ENCODE results near the gene MAP2K7.

The MAP2K7 gene

GRCh38 chr19:7867092-7867844 is 36.4 kb upstream of the MAP2K7 start:
- DNase-seq, result no peak

- DNase-seq, result no peak
Measured at GRCh38 chr19:7868326-7868670, 35.4 kb upstream of the MAP2K7 start.

DNA sequence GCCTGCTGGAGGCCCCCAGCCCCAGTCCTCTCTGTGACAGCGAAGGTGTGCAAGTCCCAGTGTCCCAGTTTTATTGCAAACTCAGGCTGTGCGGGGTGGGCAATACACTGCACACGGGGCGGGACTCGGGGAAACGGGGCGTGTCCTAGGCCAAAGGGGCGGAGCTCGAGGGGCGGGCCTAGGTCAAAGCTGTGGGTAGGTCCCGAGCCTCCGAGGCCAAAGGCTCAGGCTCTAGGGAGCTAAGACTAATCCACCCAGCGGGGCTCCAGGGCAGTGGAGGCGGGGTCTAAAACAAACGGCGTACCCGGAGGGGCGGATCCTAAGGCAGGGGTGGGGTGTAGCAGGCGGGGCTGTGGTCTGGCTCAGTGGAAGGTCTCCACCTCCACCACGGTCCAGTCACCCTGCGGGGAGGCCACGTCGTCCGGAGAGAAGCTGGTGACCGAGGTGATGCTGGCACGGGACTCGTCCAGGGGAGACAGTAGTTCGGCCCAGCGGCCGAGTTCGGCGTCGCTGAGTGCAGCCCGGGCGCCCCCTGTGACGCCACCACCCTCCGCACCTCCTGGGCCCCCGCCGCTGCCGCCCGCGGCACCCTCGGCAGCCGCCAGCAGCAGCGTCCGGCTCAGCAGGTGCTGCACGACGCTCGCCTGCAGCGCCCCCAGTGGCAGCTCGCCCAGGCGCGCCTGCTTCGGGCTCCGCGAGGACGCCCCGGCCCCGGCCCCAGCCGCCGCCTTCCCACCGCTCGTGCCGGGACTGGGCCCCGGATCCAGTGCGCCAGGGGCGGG is 34.8 kb upstream of the MAP2K7 start:
- DNase-seq, result peak; percentile 86

- peak; percentile 81 for DNase-seq
Measured at GRCh38 chr19:7869453-7869909, 34.2 kb upstream of the MAP2K7 start.

GRCh38 chr19:7869910-7870511 is 33.7 kb upstream of the MAP2K7 start:
- peak; percentile 57 for DNase-seq

DNA sequence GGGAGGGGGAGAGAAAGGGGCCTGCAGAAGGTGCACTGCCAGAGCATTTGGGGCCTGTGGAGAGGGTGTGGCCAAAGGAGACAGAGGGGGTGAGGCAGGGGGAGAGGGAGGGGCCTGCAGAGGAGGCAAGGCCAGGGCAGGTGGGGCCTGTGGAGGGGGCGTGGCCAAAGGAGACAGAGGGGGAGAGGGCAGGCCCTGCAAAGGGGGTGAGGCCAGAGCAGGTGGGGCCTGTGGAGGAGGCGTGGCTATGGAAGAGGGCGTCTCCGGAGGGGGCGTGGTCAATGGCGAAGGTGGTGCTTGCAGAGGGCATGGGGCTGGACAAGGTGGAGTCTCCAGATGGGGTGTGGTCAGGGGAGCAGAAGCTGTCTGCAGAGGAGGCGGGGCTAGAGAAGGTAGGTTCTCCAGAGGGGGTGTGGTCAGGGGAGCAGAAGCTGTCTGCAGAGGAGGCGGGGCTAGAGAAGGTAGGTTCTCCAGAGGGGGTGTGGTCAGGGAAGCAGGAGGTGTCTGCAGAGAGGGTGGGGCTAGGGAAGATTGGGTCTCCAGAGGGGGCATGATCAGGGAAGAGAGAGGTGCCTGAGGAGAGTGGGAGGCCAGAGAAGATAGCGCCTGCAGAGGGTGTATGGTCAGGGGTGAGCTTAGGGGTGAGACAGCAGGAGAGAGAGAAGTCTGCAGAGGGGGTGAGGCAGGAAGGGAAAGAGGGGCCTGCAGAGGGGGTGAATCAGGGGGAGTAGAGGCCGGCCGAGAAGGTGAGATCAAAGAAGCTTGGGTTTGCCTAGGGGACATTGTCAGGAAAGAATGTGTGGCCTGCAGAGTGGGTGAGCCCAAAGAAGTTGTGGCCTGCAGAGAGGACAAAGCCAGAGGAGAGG is 32.9 kb upstream of the MAP2K7 start:
- peak; percentile 71 for DNase-seq

GRCh38 chr19:7871437-7872305 is 32.0 kb upstream of the MAP2K7 start:
- peak; percentile 86 for DNase-seq

DNA sequence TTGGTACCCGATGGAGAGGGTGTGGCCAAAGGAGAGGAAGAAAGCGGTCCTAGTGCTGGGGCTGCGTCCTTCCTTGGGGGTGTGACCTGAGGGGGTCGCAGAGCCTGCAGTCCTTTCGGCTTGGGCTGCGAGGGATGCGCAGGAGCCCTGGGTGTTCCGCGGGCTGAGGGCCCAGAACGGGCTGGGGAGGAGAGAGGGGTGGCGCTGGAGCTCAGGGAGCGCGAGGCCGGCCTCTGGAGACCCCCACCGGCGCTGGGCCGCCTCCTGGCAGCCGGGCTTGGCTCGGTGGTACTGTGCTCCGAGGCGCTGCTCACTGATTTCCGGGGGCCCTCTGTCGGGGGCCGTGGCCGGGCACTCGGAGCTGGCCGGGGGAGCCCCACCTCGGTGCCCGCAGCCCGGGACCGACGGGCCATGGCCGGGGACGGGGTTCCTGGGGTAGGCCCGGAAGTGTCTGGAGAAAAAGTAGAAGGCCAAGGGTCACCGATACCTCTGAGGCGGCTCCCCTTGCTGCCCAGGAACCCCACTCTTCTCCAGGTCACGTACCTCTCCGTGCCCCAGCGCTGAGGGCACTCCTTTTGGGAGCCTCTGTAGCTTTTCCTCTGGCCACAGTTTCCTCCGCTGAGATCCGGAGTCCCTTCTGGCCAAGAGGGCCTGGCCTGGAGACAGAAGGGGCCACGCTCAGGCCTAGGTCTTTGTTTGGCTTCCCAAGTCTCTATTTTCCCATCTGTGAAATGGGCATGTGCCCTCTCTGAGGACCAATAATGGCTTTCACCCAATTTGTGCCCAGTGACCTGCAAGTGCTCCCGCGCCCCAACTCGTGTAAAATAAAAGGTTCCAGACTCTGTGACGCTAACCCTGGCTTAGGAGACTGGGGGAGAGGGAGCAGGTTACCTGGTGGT is 31.1 kb upstream of the MAP2K7 start:
- no peak for DNase-seq

DNA sequence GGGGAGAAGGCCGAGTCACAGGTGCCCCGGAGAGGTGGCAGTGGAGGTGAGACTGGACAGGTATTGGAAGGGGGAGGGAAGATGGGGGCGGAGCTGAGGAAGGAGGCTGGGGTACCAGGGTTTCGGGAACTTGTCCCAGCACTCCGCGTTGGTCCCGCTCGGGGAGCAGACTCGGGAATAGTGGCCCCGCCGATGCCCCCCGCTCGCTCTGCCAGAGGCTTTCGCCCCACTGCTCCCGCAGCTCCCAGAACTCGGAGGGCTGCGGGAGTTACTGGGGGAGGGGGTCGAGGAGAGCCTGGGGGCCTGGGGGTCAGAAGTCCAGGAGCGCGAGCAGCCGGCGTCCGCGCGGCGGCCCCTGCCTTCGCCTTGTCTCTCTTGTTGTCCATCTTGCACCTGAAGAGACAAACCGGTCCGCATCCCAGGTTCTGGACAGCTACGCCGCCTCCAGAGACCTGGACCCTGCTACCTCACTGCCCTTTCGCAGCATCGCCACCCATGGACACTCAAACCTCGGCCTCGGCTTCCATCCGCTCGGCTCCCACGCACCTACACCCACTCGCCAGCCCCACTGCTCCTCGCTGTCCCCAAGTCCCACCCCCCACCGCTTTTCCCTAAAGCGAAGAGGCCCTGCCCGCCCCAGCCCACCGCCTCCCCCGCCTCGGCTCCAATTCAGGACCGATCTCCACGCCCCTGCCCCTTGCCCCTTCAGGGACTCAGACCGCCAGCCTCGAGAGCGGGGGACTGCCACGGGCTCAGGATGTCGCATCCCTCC is 30.2 kb upstream of the MAP2K7 start:
- no peak for DNase-seq

DNA sequence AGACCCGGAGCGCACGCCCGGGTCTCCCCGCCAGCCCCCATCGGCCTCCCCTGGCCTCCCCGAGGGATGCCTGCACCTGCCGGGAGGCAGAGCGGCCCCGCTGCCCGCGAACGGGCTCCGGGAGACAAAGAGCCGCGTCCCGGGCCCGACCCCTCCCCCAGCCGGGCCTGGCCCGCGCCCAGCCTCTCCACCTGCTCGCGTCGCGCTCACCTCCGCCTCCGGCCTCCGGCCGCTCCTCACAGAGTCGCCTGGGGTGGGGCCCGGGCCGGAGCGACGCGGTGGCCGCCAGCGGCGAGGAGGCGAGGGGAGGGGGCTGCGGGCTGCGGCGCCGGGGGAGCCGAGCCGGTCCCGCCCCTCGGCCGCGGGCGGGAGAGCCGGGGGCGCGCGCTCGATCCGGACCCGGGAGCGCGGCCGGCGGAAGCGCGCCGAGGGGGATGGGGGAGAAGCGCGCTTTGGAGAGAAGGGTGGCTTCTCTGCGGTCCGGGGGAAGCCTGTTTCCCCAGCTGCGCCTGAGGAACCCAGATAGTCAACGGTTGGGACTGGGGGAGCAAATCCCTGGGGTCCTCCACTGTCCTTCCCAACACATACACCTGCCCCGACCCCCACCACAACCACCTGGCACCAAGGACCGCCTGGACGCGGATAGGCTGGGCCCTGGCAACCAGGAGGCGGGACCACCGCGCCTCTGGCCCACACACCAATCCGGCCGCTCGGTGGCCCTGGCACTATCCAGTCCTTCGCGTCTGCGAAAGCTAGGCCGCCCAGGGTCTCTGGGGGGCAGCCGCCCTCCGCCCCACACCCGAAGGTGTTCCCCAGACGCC is 29.4 kb upstream of the MAP2K7 start, which contains the start of gene PRR36:
PRR36 (minus strand) TSS at position 315 of the 821 bp plus-strand sequence. CDS start 701 bp downstream, outside the sequence.
- DNase-seq, result no peak

DNA sequence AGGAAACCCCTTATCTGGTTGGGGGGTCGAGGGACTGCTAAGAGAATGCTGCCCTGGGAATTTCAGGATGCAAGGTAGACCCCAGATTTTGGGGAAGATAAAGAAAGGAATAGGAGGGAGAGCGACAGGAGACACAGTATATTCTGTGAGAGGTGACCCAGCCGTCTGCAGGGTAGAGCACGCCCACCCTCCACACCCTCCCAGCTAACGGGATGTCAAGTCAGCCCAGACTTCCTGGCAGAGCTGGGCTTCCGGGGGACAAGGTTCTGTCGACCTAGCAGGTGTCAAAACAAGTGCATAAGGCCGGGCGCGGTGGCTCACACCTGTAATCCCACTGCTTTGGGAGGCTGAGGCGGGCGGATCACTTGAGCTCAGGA is 28.8 kb upstream of the MAP2K7 start:
- no peak for DNase-seq

DNA sequence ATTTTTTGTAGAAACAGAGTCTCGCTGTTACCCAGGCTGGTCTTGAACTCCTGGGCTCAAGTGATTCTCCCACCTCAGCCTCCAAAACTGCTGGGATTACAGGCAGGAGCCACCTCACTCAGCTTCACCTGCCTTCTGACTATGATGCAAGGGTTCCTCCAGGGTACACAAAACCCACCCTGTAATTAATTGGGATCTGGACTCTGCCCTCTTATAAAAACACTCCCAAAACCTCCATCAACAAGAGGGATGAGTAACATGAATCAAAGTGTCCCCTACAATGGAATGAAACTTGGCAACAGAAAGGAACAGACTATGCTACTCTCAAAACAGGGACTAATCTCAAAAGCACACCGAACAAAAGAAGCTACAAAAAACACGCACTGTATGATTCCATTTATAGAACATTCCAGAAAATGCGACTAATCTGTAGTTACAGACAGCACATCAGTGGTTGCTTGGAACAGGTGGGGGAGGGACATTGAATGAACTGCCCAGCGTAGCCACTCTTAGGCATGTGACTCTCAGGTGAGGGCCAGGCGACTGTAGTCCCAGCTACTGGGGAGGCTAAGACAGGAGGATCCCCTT is 26.3 kb upstream of the MAP2K7 start:
- DNase-seq, result no peak

DNA sequence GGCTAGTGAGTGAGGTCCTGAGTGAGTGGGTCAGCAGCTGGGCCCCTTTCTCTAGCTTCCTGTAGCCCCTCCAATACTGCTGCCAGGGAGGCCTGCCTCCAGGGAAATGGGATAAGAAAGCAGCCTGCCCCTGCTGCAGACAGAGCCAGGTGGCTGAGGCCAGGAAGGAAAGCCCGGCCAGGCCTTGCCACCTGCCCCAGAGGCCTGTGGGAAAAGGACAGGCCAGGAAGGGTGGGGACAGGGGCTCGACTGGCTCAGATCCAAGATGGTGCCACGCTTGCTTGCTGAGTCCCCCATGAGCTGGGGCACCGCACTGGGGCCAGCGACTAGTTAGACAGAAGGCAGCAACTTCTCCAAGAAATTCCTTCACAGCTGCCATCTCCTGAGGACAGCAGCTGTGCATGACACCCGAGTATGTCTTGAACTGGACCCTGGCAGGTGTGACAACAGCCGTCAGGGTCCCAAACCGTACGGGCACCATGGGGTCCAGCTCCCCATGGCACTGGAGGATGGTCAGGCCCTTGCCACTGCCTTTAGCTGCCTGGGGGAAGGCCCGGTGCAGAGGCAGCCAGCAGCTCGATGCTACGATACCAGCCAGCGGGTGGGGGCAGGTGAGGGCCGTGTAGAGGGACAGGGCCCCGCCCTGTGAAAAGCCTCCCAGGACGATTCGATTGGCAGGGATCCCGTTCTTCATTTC is 24.4 kb upstream of the MAP2K7 start:
- no peak for DNase-seq

DNA sequence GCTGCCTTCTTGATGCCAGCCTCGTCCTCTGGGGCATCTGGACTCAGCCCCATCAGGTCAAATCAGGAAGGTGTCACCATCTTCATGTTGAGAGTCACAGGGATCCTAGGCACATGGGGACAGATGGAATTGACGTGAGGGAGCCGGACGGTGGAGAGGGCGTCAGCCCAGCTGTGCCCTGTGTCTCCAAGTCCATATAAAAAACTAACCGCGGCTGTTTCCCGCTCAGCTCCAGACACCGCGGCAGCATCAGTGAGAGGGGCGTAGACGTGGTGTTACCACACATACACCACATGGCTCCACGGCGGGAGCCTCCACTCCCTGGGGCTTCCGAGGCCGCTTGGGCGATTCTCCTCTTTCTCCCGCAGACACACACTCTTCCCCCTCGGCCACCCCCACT is 23.8 kb upstream of the MAP2K7 start:
- DNase-seq, result no peak

GRCh38 chr19:7881910-7882309 is 21.8 kb upstream of the MAP2K7 start:
- no peak for DNase-seq

GRCh38 chr19:7883105-7883504 is 20.6 kb upstream of the MAP2K7 start:
- no peak for DNase-seq

GRCh38 chr19:7883796-7884570 is 19.7 kb upstream of the MAP2K7 start:
- no peak for DNase-seq
